Measurements from ENCODE around the gene ARRB1. TPM values are rescaled to one million over a fixed set of nuclear protein-coding genes. Genes with fewer than 3 reads are reported as not detected.

ARRB1 gene
- total and polyA plus RNA-seq, 2 of the 13 experiments (the other 11 are each of a cell fraction or from before 2014, with no cell fraction given): 22.5 to 35.7 TPM

DNA sequence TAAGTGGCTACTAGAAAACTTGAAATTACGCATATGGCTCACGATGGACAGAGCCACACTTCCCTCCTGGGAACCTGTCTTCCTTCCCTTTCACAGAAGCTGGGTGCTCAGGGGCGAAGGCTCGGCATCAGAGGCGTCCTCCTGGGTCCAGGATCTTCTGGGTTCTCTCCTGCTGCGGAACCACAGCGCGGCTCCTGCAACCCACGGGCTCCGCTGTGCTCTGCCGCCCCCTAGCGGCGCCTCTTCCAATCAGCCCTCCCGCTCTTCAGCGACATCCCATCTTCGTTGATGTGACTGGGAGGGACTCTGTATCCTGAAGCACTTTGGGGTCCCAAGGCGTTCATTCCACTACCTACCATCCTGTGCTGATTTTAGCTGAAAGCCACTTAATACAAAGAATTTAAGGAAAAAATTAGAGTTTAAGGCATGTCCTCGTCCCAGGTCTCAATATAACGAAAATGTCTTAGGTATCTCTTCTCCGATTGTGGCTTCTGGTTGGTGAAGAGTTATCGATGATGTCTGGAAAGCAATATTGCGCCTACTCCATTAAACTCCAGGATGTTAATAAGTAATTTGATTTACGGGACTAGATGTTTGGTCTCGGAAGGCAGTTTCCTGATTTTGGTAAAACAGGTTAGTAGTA, 33.1 kb upstream of the ARRB1 start (continued):
- TF ChIP-seq ZNF484 (CRISPR knock-in tag; IDR thresholded peaks at IDR 0.05; ENCODE audit: borderline replicate concordance, low read depth): no peak
- TF ChIP-seq ZNF75D (CRISPR knock-in tag; IDR thresholded peaks at IDR 0.05; ENCODE audit: borderline replicate concordance): no peak
- TF ChIP-seq, protein P1, sequence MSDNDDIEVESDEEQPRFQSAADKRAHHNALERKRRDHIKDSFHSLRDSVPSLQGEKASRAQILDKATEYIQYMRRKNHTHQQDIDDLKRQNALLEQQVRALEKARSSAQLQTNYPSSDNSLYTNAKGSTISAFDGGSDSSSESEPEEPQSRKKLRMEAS (IDR thresholded peaks at IDR 0.05): no peak
- TF ChIP-seq GTF3A (CRISPR knock-in tag; conservative IDR thresholded peaks at IDR 0.05): no peak
- TF ChIP-seq XRCC5 (optimal IDR thresholded peaks at IDR 0.05; ENCODE audit: low read length): peak; percentile 77
- TF ChIP-seq ZBTB7A (CRISPR knock-in tag; IDR thresholded peaks at IDR 0.05): no peak
- TF ChIP-seq HMG20B (CRISPR knock-in tag; conservative IDR thresholded peaks at IDR 0.05): no peak
- TF ChIP-seq, protein P2, sequence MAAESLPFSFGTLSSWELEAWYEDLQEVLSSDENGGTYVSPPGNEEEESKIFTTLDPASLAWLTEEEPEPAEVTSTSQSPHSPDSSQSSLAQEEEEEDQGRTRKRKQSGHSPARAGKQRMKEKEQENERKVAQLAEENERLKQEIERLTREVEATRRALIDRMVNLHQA (CRISPR knock-in tag; IDR thresholded peaks at IDR 0.05): no peak
- no peak for TF ChIP-seq ZNF17 (CRISPR knock-in tag; IDR thresholded peaks at IDR 0.05)
- TF ChIP-seq ZNF235 (CRISPR knock-in tag; IDR thresholded peaks at IDR 0.05; ENCODE audit: borderline replicate concordance): 0 out of 2 replicates have a peak, but pooled peaks have one; percentile 43
- TF ChIP-seq CENPX (CRISPR knock-in tag; IDR thresholded peaks at IDR 0.05): no peak
- no peak for TF ChIP-seq ZNF431 (CRISPR knock-in tag; IDR thresholded peaks at IDR 0.05; ENCODE audit: borderline replicate concordance, low read depth)
- no peak for TF ChIP-seq ZNF24 (IDR thresholded peaks at IDR 0.05)
- TF ChIP-seq BRD4 (CRISPR knock-in tag; IDR thresholded peaks at IDR 0.05): no peak
- no peak for TF ChIP-seq MZF1 (CRISPR knock-in tag; IDR thresholded peaks at IDR 0.05; ENCODE audit: borderline replicate concordance)
- no peak for TF ChIP-seq ZFP36 (IDR thresholded peaks at IDR 0.05; ENCODE audit: borderline replicate concordance, low read depth, low read length, partially characterized antibody)
- TF ChIP-seq, protein P3, sequence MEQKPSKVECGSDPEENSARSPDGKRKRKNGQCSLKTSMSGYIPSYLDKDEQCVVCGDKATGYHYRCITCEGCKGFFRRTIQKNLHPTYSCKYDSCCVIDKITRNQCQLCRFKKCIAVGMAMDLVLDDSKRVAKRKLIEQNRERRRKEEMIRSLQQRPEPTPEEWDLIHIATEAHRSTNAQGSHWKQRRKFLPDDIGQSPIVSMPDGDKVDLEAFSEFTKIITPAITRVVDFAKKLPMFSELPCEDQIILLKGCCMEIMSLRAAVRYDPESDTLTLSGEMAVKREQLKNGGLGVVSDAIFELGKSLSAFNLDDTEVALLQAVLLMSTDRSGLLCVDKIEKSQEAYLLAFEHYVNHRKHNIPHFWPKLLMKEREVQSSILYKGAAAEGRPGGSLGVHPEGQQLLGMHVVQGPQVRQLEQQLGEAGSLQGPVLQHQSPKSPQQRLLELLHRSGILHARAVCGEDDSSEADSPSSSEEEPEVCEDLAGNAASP (CRISPR knock-in tag; IDR thresholded peaks at IDR 0.05; ENCODE audit: borderline replicate concordance): peak; percentile 51
- TF ChIP-seq ZNF543 (CRISPR knock-in tag; IDR thresholded peaks at IDR 0.05): no peak
- TF ChIP-seq ZNF841 (CRISPR knock-in tag; IDR thresholded peaks at IDR 0.05; ENCODE audit: borderline replicate concordance): no peak
- TF ChIP-seq NRL (CRISPR knock-in tag; IDR thresholded peaks at IDR 0.05; ENCODE audit: borderline replicate concordance): no peak
- TF ChIP-seq, protein P4, sequence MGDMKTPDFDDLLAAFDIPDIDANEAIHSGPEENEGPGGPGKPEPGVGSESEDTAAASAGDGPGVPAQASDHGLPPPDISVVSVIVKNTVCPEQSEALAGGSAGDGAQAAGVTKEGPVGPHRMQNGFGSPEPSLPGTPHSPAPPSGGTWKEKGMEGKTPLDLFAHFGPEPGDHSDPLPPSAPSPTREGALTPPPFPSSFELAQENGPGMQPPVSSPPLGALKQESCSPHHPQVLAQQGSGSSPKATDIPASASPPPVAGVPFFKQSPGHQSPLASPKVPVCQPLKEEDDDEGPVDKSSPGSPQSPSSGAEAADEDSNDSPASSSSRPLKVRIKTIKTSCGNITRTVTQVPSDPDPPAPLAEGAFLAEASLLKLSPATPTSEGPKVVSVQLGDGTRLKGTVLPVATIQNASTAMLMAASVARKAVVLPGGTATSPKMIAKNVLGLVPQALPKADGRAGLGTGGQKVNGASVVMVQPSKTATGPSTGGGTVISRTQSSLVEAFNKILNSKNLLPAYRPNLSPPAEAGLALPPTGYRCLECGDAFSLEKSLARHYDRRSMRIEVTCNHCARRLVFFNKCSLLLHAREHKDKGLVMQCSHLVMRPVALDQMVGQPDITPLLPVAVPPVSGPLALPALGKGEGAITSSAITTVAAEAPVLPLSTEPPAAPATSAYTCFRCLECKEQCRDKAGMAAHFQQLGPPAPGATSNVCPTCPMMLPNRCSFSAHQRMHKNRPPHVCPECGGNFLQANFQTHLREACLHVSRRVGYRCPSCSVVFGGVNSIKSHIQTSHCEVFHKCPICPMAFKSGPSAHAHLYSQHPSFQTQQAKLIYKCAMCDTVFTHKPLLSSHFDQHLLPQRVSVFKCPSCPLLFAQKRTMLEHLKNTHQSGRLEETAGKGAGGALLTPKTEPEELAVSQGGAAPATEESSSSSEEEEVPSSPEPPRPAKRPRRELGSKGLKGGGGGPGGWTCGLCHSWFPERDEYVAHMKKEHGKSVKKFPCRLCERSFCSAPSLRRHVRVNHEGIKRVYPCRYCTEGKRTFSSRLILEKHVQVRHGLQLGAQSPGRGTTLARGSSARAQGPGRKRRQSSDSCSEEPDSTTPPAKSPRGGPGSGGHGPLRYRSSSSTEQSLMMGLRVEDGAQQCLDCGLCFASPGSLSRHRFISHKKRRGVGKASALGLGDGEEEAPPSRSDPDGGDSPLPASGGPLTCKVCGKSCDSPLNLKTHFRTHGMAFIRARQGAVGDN (CRISPR knock-in tag; IDR thresholded peaks at IDR 0.05): peak; percentile 68
- TF ChIP-seq, protein P5, sequence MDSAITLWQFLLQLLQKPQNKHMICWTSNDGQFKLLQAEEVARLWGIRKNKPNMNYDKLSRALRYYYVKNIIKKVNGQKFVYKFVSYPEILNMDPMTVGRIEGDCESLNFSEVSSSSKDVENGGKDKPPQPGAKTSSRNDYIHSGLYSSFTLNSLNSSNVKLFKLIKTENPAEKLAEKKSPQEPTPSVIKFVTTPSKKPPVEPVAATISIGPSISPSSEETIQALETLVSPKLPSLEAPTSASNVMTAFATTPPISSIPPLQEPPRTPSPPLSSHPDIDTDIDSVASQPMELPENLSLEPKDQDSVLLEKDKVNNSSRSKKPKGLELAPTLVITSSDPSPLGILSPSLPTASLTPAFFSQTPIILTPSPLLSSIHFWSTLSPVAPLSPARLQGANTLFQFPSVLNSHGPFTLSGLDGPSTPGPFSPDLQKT (CRISPR knock-in tag; IDR thresholded peaks at IDR 0.05; ENCODE audit: borderline replicate concordance): no peak
- no peak for TF ChIP-seq SUZ12 (IDR thresholded peaks at IDR 0.05; ENCODE audit: low read depth, low read length)
- TF ChIP-seq ZNF564 (CRISPR knock-in tag; IDR thresholded peaks at IDR 0.05): no peak
- peak; percentile 75; the same call in 1 of the 2 replicates for TF ChIP-seq MIXL1 (CRISPR knock-in tag; IDR thresholded peaks at IDR 0.05)
